ENCODE results near the gene LRMDA.

Gene LRMDA

DNA sequence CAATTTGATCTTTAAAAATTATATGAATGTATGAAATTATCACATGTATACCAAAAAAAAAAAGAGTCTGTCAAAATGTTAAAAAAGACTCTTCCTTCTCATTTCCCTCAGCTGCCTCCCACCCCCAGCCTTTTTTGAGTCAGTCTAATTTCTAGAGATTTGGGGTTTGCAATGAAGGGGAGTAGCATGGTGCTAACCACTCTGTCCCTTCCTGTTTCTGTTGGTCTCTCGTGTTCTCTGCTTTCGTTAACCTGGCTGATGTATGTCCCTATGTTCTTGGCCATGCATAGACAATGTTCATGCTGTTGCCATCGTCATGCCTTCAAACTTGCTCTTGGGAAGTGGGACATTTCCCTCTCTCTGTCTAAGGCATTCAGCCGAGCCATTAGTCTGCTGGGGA, 474.1 kb downstream of the LRMDA start:
- Histone ChIP-seq H3K36me3 (ENCODE audit: control insufficient read depth, insufficient read depth, low read length) (no peaks in the 10 kb centered on the region), H3K4me1 (ENCODE audit: control insufficient read depth, insufficient read depth, low read length) (0 out of 2 replicates have a peak, but pooled peaks cover 4% of the 10 kb centered on the region), H3K9me3 (ENCODE audit: control insufficient read depth, insufficient read depth, low read length) (no peaks in the 10 kb centered on the region), H3K27ac (ENCODE audit: low read depth, low read length) (no peak overlapping the region), H3K4me3 (ENCODE audit: low read depth, low read length) (no peak overlapping the region), H3K27me3 (ENCODE audit: control insufficient read depth, insufficient read depth, low read length) (no peaks in the 10 kb centered on the region), H3K9ac (ENCODE audit: low read depth, low read length) (no peak overlapping the region)

GRCh38 chr10:75910032-75910431, 478.6 kb downstream of the LRMDA start:
- 0 out of 2 replicates have a peak, but pooled peaks cover 4% of the 10 kb centered on the region for H3K4me1 ChIP-seq (ENCODE audit: control insufficient read depth, insufficient read depth, low read length)
- no peaks in the 10 kb centered on the region for H3K27me3 ChIP-seq (ENCODE audit: control insufficient read depth, insufficient read depth, low read length)
- no peak overlapping the region for H3K27ac ChIP-seq (ENCODE audit: low read depth, low read length)

GRCh38 chr10:75911426-75911825, 480.0 kb downstream of the LRMDA start:
- no peaks in the 10 kb centered on the region for H3K27me3 ChIP-seq (ENCODE audit: control insufficient read depth, insufficient read depth, low read length)

More at GRCh38 chr10:75910032-75910431, 478.6 kb downstream of the LRMDA start:
- Histone ChIP-seq H3K4me3 (ENCODE audit: low read depth, low read length) (no peak overlapping the region), H3K9ac (ENCODE audit: low read depth, low read length) (no peak overlapping the region), H3K9me3 (ENCODE audit: control insufficient read depth, insufficient read depth, low read length) (no peaks in the 10 kb centered on the region), H3K36me3 (ENCODE audit: control insufficient read depth, insufficient read depth, low read length) (no peaks in the 10 kb centered on the region)

DNA sequence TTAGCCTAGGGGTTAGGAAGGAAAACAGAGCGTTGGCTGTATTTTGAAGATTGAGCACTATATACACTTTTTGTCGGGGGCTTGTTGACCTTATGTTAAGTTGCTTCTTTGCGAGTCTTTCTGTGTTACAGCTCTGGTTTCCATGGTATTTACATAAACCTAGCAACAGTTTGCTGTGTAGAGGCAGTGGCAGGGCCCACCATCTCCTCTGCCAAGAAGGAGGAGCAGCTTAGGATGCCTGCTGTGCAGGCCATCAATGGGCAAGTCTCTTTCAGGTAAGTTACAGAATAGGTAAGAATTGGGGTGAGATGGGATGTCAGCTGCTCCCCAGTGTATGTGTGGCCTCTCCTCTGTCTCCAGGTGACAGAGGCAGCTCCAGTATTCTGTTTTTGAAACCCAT, 485.5 kb downstream of the LRMDA start:
- no peak overlapping the region for H3K27ac ChIP-seq (ENCODE audit: low read depth, low read length)
- H3K36me3 ChIP-seq (ENCODE audit: control insufficient read depth, insufficient read depth, low read length) = no peaks in the 10 kb centered on the region
- H3K4me3 ChIP-seq (ENCODE audit: low read depth, low read length) = no peak overlapping the region
- no peaks in the 10 kb centered on the region for H3K9me3 ChIP-seq (ENCODE audit: control insufficient read depth, insufficient read depth, low read length)
- H3K27me3 ChIP-seq (ENCODE audit: control insufficient read depth, insufficient read depth, low read length) = no peaks in the 10 kb centered on the region
- no peaks in the 10 kb centered on the region for H3K4me1 ChIP-seq (ENCODE audit: control insufficient read depth, insufficient read depth, low read length)
- no peak overlapping the region for H3K9ac ChIP-seq (ENCODE audit: low read depth, low read length)

More at GRCh38 chr10:75911426-75911825, 480.0 kb downstream of the LRMDA start:
- no peak overlapping the region for H3K4me3 ChIP-seq (ENCODE audit: low read depth, low read length)
- H3K4me1 ChIP-seq (ENCODE audit: control insufficient read depth, insufficient read depth, low read length) = 0 out of 2 replicates have a peak, but pooled peaks cover 1% of the 10 kb centered on the region
- H3K9me3 ChIP-seq (ENCODE audit: control insufficient read depth, insufficient read depth, low read length) = no peaks in the 10 kb centered on the region
- no peak overlapping the region for H3K9ac ChIP-seq (ENCODE audit: low read depth, low read length)
- no peaks in the 10 kb centered on the region for H3K36me3 ChIP-seq (ENCODE audit: control insufficient read depth, insufficient read depth, low read length)
- no peak overlapping the region for H3K27ac ChIP-seq (ENCODE audit: low read depth, low read length)

DNA sequence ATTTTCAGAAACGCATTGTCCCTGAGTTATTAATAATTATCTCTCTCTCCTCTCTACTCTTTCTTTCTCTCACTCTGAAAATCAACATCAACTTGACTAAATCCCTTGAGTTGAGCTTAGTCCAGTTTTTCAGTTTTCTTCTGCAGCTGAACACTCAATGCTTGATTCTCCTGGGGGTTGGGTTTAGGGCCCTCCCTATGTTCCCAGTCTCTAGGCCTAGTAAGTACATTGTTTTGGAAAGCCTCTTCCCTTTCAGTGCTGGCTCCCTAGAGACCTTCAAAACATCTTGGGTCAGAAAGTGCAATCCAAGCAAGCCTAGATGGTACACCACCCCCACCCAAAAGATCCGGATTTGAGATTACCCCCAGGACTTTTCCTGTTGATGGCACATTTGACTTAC, 488.5 kb downstream of the LRMDA start:
- Histone ChIP-seq H3K4me3 (ENCODE audit: low read depth, low read length) (no peak overlapping the region), H3K27ac (ENCODE audit: low read depth, low read length) (no peak overlapping the region), H3K4me1 (ENCODE audit: control insufficient read depth, insufficient read depth, low read length) (no peaks in the 10 kb centered on the region), H3K9me3 (ENCODE audit: control insufficient read depth, insufficient read depth, low read length) (no peaks in the 10 kb centered on the region), H3K9ac (ENCODE audit: low read depth, low read length) (no peak overlapping the region), H3K36me3 (ENCODE audit: control insufficient read depth, insufficient read depth, low read length) (no peaks in the 10 kb centered on the region), H3K27me3 (ENCODE audit: control insufficient read depth, insufficient read depth, low read length) (no peaks in the 10 kb centered on the region)

- Histone ChIP-seq H3K9ac (ENCODE audit: low read depth, low read length) (no peak overlapping the region), H3K27me3 (ENCODE audit: control insufficient read depth, insufficient read depth, low read length) (no peaks in the 10 kb centered on the region), H3K27ac (ENCODE audit: low read depth, low read length) (no peak overlapping the region), H3K4me1 (ENCODE audit: control insufficient read depth, insufficient read depth, low read length) (no peaks in the 10 kb centered on the region; the same call in 1 of the 2 replicates), H3K4me3 (ENCODE audit: low read depth, low read length) (no peak overlapping the region), H3K9me3 (ENCODE audit: control insufficient read depth, insufficient read depth, low read length) (no peaks in the 10 kb centered on the region), H3K36me3 (ENCODE audit: control insufficient read depth, insufficient read depth, low read length) (no peaks in the 10 kb centered on the region)
Measured at GRCh38 chr10:75922435-75922834, 491.0 kb downstream of the LRMDA start.

DNA sequence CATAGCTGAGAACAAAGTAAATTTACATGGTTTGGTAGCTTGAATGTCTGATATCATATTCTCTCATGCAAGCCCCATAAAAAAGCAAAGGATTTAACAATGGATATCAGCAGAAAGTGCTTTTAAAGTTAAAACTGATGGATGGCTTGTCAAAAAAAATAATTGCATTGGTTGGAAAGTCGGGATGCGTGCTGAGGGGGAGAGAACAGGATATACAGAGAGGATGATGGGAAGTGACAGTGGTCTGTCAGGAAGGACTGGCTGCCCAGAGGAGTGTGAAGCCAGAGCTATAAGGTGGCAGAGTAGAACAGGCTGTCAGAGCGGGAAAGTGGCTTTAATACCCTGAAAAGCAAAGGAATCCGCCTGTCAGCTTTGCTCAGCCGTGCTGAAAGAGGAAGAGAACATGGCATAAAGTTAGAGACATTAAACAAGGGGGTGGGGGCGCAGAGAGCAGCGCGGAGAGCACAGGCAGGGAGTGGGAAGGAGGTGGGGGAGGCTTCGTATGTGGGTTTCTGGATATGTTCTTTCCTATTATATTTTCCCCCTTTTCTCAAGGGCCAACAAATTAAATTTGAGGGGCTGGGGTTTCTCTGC, 493.0 kb downstream of the LRMDA start:
- Histone ChIP-seq H3K9ac (ENCODE audit: low read depth, low read length) (no peak overlapping the region), H3K27ac (ENCODE audit: low read depth, low read length) (no peak overlapping the region), H3K27me3 (ENCODE audit: control insufficient read depth, insufficient read depth, low read length) (no peaks in the 10 kb centered on the region), H3K36me3 (ENCODE audit: control insufficient read depth, insufficient read depth, low read length) (no peaks in the 10 kb centered on the region), H3K9me3 (ENCODE audit: control insufficient read depth, insufficient read depth, low read length) (no peaks in the 10 kb centered on the region), H3K4me1 (ENCODE audit: control insufficient read depth, insufficient read depth, low read length) (no peaks in the 10 kb centered on the region; the same call in 1 of the 2 replicates), H3K4me3 (ENCODE audit: low read depth, low read length) (no peak overlapping the region)

- H3K4me1 ChIP-seq (ENCODE audit: control insufficient read depth, insufficient read depth, low read length) = no peaks in the 10 kb centered on the region; the same call in 1 of the 2 replicates
- H3K9ac ChIP-seq (ENCODE audit: low read depth, low read length) = no peak overlapping the region
- no peaks in the 10 kb centered on the region for H3K36me3 ChIP-seq (ENCODE audit: control insufficient read depth, insufficient read depth, low read length)
- H3K4me3 ChIP-seq (ENCODE audit: low read depth, low read length) = no peak overlapping the region
- no peaks in the 10 kb centered on the region for H3K27me3 ChIP-seq (ENCODE audit: control insufficient read depth, insufficient read depth, low read length)
- H3K27ac ChIP-seq (ENCODE audit: low read depth, low read length) = no peak overlapping the region
- no peaks in the 10 kb centered on the region for H3K9me3 ChIP-seq (ENCODE audit: control insufficient read depth, insufficient read depth, low read length)
Measured at GRCh38 chr10:75925999-75926398, 494.6 kb downstream of the LRMDA start.

GRCh38 chr10:75926763-75927162, 495.3 kb downstream of the LRMDA start:
- Histone ChIP-seq H3K9me3 (ENCODE audit: control insufficient read depth, insufficient read depth, low read length) (no peaks in the 10 kb centered on the region), H3K27me3 (ENCODE audit: control insufficient read depth, insufficient read depth, low read length) (no peaks in the 10 kb centered on the region), H3K9ac (ENCODE audit: low read depth, low read length) (no peak overlapping the region), H3K27ac (ENCODE audit: low read depth, low read length) (no peak overlapping the region), H3K36me3 (ENCODE audit: control insufficient read depth, insufficient read depth, low read length) (no peaks in the 10 kb centered on the region), H3K4me3 (ENCODE audit: low read depth, low read length) (no peak overlapping the region), H3K4me1 (ENCODE audit: control insufficient read depth, insufficient read depth, low read length) (no peaks in the 10 kb centered on the region; the same call in 1 of the 2 replicates)

GRCh38 chr10:75928231-75928630, 496.8 kb downstream of the LRMDA start:
- Histone ChIP-seq H3K27me3 (ENCODE audit: control insufficient read depth, insufficient read depth, low read length) (no peaks in the 10 kb centered on the region), H3K36me3 (ENCODE audit: control insufficient read depth, insufficient read depth, low read length) (no peaks in the 10 kb centered on the region)

DNA sequence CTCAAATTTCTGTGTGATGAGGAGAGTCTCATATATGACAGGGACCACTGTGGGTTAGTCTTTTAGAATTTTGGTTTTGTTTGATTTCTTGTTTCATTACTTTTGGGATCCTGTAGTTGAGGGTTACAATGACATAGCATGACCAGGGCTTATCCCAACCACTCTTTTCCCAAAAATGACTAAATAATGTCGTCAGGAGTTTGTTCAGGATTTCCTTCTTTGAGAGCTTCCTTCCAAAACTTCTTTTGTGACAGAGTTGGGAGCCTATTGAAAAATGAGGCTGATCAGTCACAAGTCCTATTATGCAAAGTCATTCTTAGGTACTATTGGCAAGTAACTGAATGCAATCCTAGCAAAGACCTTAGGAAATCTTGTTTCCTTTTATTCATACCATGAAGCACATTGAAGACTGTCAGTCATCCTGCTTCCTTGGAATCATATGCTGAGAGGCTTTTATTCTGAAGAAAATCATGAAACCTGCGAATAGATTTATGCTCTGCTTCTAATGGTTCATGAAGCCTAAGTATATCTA, 498.3 kb downstream of the LRMDA start:
- H3K9ac ChIP-seq (ENCODE audit: low read depth, low read length) = no peak overlapping the region
- H3K9me3 ChIP-seq (ENCODE audit: control insufficient read depth, insufficient read depth, low read length) = no peaks in the 10 kb centered on the region
- no peak overlapping the region for H3K4me3 ChIP-seq (ENCODE audit: low read depth, low read length)
- H3K4me1 ChIP-seq (ENCODE audit: control insufficient read depth, insufficient read depth, low read length) = no peaks in the 10 kb centered on the region; the same call in 1 of the 2 replicates
- H3K27me3 ChIP-seq (ENCODE audit: control insufficient read depth, insufficient read depth, low read length) = no peaks in the 10 kb centered on the region
- H3K36me3 ChIP-seq (ENCODE audit: control insufficient read depth, insufficient read depth, low read length) = no peaks in the 10 kb centered on the region
- no peak overlapping the region for H3K27ac ChIP-seq (ENCODE audit: low read depth, low read length)

More at GRCh38 chr10:75928231-75928630, 496.8 kb downstream of the LRMDA start:
- Histone ChIP-seq H3K4me1 (ENCODE audit: control insufficient read depth, insufficient read depth, low read length) (no peaks in the 10 kb centered on the region; the same call in 1 of the 2 replicates), H3K9ac (ENCODE audit: low read depth, low read length) (no peak overlapping the region), H3K4me3 (ENCODE audit: low read depth, low read length) (no peak overlapping the region), H3K9me3 (ENCODE audit: control insufficient read depth, insufficient read depth, low read length) (no peaks in the 10 kb centered on the region), H3K27ac (ENCODE audit: low read depth, low read length) (no peak overlapping the region)

Data from HUES48 (cell line).